ENCODE data around the gene MAEA.

MAEA gene

GRCh38 chr4:1315836-1316536 lies 26.3 kb downstream of the MAEA start:
- no peak for TF ChIP-seq CTCF (IDR thresholded peaks at IDR 0.05; ENCODE audit: extremely low read depth, missing control alignments)
- no peak for DNase-seq (ENCODE audit: low spot score)

- TF ChIP-seq CTCF (IDR thresholded peaks at IDR 0.05; ENCODE audit: extremely low read depth, missing control alignments): no peak
- no peak for DNase-seq (ENCODE audit: low spot score)
Observed at GRCh38 chr4:1316537-1317168, 27.0 kb downstream of the MAEA start.

- TF ChIP-seq CTCF (IDR thresholded peaks at IDR 0.05; ENCODE audit: extremely low read depth, missing control alignments): no peak
- no peak for DNase-seq (ENCODE audit: low spot score)
Observed at GRCh38 chr4:1317177-1318045, 27.7 kb downstream of the MAEA start.

- TF ChIP-seq CTCF (IDR thresholded peaks at IDR 0.05; ENCODE audit: extremely low read depth, missing control alignments): no peak
- no peak for DNase-seq (ENCODE audit: low spot score)
Observed at GRCh38 chr4:1318046-1318375, 28.3 kb downstream of the MAEA start.

GRCh38 chr4:1318488-1319213 lies 29.0 kb downstream of the MAEA start:
- TF ChIP-seq CTCF (IDR thresholded peaks at IDR 0.05; ENCODE audit: extremely low read depth, missing control alignments): no peak
- no peak for DNase-seq (ENCODE audit: low spot score)

GRCh38 chr4:1321486-1321885 lies 31.8 kb downstream of the MAEA start:
- TF ChIP-seq CTCF (IDR thresholded peaks at IDR 0.05; ENCODE audit: extremely low read depth, missing control alignments): no peak
- no peak for DNase-seq (ENCODE audit: low spot score)

Measured in GM20000 (cell line).